ENCODE results near the gene ZNF277.

DNA sequence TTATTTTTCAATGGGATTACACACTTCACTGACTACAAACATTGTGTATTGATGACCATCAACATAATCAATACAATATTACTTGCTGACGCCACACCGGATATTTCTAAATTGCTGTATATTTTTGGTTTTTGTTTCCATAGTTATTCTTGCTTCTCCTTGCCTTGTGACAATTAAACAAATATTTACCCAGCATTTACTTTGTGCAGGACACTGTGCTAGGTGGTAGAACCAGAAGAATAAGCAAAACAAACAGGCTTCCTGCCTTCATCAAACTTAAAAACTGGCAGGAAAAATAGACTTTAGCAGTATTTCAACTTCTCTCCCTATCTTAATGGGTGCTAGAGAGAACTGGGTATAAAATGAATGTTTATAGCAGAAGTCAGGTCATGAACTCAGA is 50.6 kb downstream of the ZNF277 start:
- TF ChIP-seq, protein P1, sequence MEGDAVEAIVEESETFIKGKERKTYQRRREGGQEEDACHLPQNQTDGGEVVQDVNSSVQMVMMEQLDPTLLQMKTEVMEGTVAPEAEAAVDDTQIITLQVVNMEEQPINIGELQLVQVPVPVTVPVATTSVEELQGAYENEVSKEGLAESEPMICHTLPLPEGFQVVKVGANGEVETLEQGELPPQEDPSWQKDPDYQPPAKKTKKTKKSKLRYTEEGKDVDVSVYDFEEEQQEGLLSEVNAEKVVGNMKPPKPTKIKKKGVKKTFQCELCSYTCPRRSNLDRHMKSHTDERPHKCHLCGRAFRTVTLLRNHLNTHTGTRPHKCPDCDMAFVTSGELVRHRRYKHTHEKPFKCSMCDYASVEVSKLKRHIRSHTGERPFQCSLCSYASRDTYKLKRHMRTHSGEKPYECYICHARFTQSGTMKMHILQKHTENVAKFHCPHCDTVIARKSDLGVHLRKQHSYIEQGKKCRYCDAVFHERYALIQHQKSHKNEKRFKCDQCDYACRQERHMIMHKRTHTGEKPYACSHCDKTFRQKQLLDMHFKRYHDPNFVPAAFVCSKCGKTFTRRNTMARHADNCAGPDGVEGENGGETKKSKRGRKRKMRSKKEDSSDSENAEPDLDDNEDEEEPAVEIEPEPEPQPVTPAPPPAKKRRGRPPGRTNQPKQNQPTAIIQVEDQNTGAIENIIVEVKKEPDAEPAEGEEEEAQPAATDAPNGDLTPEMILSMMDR (IDR thresholded peaks at IDR 0.05) = no peak
- TF ChIP-seq POLR2A (IDR thresholded peaks at IDR 0.05) = no peak
